Stimulated activated CD4-positive, alpha-beta T cell treated with anti-CD3 and anti-CD28 coated beads, Interleukin-1b, Interleukin-23, amount 100 ng/mL, for 48 hours (primary cell): ENCODE measurements around the gene NKAIN2.
"Not testable (repeated sequence)": the region's sequence is repeated elsewhere in the genome, so short reads cannot be mapped to it uniquely, and the experiment has no call there.

Source experiments
- DNase-seq: peaks from one replicate; pipeline ENCODE4 v3.0.0-alpha.2; 2020

The NKAIN2 gene

DNA sequence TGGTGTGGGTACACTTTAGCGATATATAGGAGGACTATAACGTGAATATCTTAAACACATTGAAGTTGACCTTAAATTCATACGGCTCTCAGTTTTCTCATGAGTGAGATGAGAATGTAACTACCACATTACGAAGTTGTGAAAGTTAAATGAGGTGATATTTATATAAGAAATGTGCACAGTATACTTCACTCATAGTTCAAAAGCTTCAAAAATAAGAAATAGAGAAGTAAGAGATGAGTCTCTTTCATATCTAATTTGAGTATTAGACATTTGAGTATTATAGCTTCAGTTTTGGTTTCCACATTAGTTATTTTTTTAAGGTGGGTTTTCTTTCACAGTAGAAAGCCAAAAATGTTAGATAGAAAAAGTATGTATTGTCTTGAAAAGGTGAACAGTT is 183.3 kb downstream of the NKAIN2 start:
- DNase-seq: no peak

DNA sequence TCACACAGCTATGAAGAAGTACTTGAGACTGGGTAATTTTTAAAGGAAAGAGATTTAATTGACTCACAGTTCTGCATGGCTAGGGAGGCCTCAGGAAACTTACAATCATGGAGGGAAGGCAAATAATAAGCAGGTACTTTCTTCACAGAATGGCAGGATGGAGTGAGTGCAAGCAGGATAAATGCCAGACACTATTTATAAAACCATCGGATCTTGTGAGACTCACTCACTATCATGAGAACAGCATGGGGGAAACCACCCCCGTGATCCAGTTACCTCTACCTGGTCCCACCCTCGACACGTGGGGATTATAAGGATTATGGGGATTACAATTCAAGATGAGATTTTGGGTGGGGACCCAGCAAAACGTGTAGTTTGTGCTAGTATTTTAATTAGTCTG is 186.3 kb downstream of the NKAIN2 start:
- not testable (repeated sequence) for DNase-seq

DNA sequence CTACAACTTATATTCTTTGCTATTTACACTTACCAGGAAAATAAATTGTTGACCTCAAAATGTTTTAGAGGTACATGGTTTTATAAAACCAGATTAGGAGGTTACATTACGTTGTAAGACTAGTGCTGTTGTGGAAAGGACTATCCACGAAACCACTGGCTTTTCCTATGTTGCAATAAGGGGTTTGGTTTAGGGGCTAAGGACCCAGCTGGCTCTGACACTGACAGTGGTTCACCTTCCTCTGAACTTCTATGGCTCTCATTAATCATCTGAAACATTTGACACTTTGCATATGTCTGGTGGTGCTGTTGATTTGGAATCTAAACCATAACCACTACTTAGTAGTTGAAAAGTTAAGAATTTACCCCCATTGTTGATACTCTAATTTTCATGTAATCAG is 186.7 kb downstream of the NKAIN2 start:
- DNase-seq: no peak

DNA sequence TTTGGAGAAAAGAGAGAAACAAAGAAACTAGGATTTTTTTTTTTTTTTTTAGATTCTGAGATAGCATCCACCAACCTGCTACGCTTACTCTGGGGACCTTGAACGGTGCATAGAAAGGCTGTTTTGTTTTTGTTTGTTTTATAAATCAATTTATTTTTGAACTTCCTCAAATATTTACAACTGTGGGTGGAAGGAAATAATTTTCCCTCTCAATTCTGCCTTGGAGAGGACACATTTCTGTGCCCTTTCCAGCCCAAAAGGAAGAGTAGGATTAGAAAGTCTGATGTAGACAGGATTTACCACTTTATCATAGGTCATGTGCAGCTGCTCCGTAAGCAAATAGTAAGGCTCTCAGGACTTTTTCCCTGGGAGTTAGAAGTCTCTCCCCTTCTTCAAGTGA is 190.5 kb downstream of the NKAIN2 start:
- no peak for DNase-seq

DNA sequence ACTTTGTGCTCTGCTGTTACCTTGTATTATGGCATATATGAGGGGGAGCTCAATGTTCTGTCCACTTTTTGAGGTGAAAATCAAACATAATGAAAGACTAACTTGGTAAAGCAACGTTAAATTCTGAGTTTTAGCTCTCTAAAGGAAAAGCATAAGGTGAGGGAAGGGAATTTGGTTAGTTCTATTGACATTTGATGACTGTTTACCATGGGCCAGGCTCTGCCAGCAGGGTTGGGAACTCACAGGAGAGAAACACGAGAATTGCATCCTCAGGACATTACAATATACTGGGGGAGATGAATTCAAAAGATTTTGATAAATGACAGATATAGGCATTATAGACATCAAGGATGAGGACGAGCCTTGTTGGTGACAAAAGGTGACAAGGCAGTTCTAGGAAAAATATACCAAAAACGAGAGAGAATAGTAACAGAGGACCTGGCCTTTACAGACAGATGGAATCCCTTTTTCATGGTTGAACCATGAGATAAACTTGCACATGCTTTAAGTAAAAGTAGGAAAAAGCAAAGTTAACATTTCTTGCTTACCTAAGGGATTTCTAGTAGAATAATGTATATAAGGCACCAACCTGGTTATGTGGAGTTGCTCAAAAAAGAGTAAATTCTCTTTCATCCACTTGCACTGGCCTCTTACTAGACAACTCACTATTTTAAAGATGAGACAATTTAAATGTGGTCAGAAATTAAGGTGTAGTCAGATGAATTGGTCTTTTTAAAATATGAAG is 191.4 kb downstream of the NKAIN2 start:
- DNase-seq: no peak

DNA sequence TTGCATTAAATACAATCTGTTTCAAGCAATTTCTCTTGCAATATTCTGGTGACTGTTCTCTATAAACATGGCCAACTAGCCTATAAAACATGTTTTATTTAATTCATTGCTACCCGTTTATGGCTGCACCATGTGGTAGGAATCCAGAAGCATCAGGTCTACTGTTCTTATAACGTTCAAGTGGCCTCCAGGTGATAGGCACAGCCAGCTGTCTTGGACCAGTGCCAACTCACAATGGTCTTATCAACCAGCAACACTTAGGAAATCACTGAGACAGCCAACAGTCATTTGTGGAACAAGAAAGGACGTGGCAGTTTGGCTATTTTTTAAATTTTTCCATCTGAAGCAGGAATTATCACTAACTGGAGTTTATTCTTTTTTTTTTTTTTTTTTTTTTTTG is 193.6 kb downstream of the NKAIN2 start:
- no peak for DNase-seq

DNA sequence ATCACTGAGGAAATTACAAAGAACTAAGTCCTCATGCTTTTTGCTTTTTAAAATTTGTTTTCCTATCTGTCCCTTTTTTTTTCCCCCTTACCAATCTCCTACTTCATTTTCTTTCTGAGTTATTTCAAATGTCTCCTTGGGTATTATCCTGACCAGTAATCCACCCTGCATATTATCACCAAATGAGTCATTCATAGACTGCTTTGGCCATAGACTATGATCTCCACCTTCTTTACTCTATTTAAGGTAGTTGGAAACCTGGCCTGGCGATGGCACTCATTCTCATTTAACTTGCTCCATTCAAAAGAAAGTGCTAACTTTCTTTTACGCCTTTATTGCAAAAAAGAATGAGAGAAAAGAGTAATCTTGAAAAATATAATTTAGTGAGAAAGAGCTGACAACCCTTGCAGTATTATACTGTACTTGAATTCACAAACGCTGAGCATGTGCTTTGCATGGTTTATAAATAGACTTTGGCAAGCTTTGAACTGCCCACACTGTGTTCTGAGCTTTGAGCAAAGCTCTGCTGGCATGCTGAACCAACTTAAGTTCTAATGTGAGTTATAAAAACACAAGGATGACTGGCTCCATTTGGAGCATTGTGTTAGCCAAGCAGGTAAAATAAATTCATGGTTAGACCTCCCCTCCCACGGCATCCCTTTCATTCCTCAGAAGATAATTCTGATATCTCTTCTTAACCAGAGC is 198.9 kb downstream of the NKAIN2 start:
- no peak for DNase-seq

DNA sequence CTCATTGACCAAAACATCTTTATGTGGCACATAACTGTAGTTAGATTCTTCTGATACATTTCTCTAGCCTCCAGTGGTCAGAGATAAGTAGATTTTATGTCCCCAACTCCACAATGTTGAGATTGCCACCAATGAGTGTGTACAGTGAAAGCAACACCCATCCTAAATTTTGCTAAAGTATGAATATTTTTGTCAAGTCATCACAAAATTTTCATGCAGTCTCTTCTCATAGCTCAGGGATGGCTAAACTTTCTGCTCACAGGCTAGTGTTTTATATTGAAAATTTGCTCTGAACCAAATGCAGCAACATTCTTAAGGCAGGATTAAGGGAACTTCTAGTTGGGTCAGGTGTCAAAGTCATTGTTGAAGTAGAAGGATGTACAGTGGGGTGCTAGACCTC is 203.6 kb downstream of the NKAIN2 start:
- DNase-seq: no peak

DNA sequence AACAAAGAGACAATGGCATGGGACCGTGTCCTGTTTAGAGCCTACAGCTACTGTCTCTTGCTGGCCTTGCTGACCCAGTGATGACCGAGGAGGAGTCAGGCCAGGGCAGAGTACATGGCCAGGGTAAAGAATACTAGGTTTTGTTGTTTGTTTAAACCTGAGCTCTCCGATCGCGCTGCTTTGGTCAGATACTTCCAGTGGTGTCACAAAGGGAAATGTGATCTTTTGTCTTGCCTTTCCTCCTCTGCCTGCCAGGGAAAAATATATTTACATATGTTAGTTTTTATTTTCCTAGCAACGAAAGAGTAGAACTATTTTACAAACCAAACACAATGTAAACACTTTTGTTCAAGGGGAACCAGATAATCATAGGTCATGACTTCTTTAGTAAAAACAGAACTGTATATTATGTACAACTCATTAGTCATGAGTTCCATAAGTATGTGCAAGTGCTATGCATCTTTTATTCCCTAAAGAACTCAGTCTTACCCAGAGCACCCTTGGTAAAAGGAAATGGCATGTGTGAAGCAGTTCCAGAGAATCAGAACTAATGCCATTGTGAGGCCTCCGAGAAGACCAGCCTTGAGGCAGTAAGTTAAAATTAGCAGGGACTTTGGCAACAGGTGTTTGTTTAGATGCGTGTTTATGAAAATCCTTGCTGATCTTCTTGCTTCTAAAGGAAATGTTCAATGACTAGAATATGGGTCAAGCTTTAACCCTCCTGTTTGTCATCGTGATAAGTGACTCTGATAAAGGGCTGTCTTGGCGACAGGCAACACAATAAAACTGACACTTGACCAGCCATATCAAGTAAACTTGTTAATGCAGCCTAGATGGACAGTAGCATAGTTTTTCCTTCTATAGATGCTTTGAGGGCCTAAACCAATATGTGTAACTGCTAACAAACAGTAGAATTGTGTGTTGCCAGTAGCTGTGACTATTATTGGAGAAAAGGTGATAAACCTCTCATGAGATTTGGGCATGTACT is 204.6 kb downstream of the NKAIN2 start:
- no peak for DNase-seq

DNA sequence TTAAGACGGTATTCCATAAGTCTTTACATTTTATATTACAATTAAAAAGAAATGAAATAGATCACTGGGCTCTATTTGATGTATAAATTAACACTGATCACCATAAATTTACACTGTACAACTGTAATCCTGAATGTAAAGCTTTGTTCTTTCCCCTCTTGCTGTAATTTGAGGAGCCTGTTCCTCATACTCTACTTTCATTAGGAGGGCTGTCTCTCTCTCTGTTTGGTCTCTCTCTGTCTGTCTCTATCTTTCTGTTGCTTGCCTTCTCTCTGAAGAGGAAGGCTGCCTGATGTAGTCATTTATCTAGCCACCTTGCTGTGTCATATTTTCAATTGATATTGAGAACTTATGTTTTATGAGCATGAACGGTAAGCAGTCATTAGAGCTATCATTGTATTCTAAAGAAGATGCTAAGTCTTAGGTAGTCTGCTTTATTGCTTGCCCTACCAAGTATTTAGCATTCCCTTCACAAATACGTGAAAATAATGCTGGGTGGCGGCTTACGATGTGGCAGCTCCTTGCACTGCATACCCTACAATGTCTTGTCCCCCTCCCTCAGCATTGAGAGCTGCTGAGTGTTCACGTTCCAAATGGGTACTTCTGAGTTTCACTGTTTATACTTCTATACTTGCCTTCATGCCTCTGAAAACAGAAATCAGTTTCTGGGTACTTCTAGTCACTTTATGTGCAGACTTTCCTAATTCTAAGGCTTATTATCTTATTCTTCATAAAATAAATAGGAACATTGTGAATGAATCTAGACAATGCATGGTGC is 205.5 kb downstream of the NKAIN2 start:
- DNase-seq: no peak

DNA sequence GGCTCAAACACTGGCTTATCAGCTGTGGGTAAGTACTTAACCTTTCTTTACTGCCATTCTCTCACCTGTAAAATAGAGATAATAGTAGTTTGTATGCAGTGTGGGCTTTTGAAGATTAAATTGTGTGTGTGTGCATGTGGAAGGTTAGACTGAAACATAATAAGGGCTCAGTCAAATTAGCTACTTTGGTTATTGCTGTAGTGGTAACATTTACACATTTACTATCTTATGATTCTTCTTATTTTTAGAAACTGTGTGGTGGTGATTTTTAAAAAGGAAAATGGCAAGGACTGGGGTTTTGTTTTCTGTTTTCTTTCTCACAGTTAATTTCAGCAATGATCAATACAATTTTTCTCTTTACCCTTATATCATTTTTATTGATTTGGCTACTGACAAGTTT is 206.9 kb downstream of the NKAIN2 start:
- DNase-seq: no peak

DNA sequence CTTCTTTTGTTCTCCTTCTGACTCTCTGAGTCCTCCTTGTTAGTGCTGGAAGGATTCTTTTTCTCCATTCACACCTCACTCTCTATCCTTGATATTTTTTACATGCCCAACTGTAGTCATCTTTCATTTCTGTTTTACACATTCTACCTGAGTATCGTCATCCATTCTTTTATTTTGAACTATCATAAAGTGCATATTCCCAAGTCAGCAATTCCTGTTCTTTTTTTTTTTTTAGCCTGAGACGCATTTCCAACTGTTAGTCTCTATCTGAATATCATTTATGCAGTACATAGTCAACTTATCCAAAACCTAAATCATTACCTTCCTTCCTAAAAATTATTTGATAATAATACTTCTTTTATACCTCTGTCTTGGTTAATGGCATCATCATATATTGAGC is 207.5 kb downstream of the NKAIN2 start:
- DNase-seq: no peak

DNA sequence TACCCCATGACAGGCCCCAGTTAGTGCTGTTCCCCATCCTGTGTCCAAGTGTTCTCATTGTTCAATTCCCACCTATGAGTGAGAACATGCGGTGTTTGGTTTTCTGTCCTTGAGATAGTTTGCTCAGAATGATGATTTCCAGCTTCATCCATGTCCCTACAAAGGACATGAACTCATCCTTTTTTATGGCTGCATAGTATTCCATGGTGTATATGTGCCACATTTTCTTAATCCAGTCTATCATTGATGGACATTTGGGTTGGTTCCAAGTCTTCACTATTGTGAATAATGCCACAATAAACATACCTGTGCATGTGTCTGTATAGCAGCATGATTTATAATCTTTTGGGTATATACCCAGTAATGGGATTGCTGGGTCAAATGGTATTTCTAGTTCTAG is 218.4 kb downstream of the NKAIN2 start:
- not testable (repeated sequence) for DNase-seq

DNA sequence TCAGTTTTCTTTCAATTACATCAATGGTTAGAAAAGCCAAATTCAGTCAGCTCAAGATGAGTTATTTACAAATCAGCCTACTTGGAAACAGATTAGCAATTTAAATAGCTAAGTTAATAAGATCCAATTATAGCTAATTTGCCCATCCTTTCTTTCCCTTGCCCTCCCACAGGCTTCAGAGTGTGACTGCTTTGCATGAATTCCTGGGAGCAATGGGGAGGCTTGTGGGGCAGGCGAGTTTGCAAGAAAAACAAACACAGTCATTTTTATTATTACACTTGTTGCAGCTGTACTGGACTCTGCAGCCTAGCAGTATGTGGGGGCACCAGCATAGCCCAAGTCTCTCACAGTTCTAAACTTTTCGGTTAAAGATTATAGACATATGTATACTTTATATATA is 219.0 kb downstream of the NKAIN2 start:
- DNase-seq: no peak

DNA sequence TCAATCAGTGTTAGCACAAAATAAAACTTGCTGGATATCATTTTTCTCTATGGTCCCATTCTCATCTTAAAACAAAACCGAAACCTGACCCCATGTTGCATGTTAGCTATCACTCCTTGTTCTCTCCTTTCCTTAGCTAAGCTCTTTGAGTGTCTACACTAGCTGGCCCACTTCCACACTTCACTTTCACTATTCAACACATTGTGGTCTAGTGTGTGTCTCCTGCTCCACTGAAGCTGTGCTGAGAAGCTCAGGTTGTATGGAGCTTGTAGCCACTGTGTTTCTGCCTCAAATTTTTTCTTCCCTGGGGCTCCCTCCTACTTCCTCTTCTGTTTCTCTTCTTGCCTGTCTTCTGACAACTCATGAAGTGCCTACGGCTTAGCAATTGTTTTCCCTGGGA is 223.0 kb downstream of the NKAIN2 start:
- DNase-seq: no peak

DNA sequence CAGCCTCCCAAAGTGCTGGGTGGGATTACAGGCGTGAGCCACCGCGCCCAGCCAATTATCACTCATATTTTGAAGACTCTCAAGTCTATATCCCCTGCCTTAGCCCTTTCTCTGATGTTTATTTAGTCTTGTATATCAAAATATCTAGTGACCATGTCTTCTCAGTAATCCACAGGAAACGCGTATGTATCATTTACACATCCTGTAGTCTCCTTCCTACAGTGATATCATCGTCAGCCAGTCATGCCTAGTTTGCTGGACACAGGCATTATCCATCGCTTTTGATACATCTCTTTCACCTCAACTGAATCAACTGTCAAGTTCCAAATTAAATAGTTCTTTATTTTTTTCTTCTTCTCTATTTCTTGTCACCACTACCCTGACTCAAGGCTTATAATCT is 223.7 kb downstream of the NKAIN2 start:
- DNase-seq: no peak

DNA sequence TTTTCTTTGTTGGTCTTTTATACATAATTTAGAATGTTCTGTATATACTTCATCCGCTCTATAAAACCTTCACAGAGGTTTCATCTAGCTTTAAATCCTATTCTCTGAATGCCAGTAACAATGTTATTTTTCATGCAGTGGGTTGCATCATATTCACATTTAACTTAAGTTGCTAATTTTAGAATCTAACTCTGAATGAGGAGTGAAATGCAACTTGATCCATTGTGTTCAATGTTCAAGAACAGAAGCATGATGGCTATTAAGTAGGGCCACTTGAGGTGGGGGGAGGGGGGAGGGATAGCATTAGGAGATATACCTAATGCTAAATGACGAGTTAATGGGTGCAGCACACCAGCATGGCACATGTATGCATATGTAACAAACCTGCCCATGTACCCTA is 224.5 kb downstream of the NKAIN2 start:
- no peak for DNase-seq

DNA sequence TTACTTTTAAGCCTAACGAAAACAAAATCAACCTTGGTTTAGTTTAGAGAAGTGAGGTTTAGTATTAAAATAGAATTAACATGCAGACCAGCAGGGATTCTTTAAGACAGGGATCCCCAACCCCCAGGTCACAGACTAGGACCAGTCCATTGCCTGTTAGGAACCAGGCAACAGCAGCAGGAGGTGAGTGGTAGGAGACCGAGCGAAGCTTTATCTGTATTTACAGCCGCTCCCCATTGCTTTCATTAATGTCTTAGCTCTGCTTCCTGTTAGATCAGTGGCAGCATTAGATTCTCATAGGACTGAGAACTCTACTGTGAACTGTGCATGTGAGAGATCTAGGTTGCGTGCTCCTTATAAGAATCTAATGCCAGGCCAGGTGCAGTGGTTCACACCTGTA is 225.9 kb downstream of the NKAIN2 start:
- no peak for DNase-seq

DNA sequence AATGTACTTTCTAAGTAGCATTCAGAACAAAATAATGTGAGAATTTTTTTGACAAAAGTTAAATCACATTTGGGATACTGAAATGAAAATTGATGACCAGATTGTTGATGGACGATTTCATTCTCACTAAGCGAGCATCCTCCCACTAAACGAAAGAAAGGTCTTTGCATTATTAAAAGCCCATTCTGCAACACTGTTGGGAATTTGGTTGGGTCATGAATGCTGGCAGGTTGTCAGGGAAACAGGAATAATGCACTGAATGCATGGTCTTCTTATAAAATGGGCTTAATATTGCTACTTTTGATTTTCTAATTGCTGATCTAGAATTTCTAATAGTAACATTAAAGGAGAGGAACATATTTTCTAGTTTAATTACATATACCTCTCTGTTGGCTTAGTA is 229.8 kb downstream of the NKAIN2 start:
- DNase-seq: no peak

DNA sequence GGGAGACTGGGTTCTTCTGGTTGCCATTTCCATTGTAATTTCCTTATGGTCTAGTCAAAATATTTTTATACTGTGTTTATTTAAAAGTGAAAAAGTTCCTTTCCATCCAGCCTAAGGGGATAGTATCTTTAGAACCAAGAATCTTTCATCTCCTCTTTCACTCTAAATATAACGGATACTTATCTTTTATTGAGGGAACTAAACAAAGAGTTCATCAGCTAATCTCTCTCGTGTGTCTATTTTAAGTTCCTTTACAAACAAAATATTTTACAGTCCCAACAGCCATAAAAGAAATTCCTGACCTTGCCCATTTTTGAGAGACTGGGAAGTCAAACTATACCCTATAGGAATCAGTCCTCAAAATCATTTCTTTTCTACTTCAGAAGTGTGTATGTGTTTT is 232.7 kb downstream of the NKAIN2 start:
- DNase-seq: no peak

DNA sequence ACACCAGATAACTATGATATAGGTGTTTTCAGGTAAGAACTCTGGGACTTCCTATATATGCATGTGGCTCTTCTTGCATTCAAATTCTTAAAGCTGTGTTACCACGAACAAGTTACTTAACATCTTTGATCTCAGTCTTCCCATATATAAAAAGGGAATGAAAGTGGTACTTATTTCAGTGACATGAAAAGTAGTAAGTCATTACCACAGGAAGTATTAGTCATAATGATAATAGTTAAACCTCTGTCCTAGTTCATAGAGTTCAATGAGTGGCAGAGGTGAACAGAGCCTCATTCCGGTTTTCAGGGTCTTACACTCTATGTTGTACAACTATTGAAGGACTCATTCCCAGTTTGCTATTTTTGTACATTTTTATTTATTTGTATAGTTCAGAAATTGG is 237.0 kb downstream of the NKAIN2 start:
- no peak for DNase-seq

DNA sequence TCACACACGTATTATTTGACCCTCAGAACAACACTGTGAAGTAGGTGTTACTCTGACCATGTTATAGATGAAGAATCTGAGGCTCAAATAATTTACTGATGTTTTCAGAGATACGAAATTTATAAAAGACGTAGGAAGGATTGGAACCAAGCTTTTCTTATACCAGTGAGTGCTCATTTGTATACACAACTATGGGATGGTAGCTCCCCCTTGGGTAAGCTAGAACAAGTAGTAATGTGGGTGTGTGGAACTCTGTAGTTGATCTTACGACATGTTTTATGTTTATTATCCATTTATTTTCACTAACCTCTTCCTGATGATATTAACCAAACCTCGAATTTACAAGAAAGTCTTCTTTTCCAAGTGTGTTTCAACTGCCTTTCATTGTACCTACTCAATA is 248.5 kb downstream of the NKAIN2 start:
- DNase-seq: no peak

DNA sequence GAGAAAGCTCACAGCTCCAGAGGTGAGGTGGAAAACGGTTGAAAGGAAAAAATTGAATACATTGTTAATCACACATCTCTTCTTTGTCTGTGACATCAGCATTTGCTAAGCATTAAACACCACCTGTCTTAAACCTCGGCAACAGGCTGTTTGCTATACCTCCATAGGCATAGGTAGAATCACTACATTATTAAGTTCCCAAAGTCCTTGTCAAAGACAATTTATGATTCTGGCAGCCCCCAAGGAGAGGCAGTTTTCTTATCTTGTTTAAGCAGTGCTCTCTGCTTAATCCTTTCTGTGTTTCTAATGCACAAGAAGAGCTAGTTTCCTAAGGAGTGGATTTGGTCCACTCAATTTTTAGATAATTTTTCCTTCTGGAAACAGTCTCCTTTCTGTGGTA is 249.7 kb downstream of the NKAIN2 start:
- no peak for DNase-seq
